LHCN-M2 (cell line): Measurements from ENCODE around the gene ACE2. TPM values are rescaled to one million over a fixed set of nuclear protein-coding genes. Genes with fewer than 3 reads are reported as not detected.

Source experiments
- DNase-seq: peaks from one replicate; pipeline ENCODE4 v3.0.0-alpha.2; 2012; ENCODE audit warnings: low read depth
- total RNA-seq: library from RNA; depleted of rRNA; stranded (reverse); fragments of >200 nt; gene quantifications from 2 replicates; pipeline ENCODE4 v1.2.3, GENCODE V29; 2014; rRNA removed

ACE2 gene
- total RNA-seq, 1 experiment from 2014 or later: not detected

GRCh38 chrX:15512401-15512965 is 88.3 kb downstream of the ACE2 start:
- DNase-seq: peak; percentile 11

DNA sequence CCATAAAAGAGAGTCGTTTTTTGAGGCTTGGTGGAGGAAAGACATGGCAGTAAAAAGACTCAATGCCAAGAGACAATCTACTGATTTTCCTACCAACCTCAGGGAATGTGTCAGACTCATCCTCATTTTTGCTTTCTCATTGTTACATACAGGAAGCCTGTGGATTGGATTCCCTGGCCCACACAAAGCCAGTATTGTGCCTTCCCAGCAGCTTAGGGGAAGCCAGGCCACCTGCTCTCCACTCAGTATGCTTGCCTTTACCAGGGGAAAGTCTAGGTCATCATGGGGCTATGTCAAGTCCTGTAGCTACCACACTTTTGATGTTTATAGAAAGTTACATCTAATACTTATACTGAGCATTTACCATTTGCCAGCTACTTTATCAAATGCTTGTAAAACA is 89.2 kb downstream of the ACE2 start:
- peak; percentile 0 for DNase-seq

Other genes with a start within 250 kb of the ACE2 start
- not detected in 2 replicates for gene VEGFD, start 216.5 kb downstream of the ACE2 start, total RNA-seq
- gene PIR, start 107.6 kb downstream of the ACE2 start, total RNA-seq: 2.9 and 4.2 TPM in 2 replicates
- not detected in 2 replicates for gene BMX, start 100.2 kb downstream of the ACE2 start, total RNA-seq
- not detected in 2 replicates for gene CLTRN, start 63.8 kb upstream of the ACE2 start, total RNA-seq
- 18.4 and 29.7 TPM in 2 replicates for gene CA5B, start 137.3 kb upstream of the ACE2 start, total RNA-seq
- gene ZRSR2, start 189.5 kb upstream of the ACE2 start, total RNA-seq: 2.6 and 3.8 TPM in 2 replicates